Measurements from ENCODE around the gene SPIC.

SPIC gene

GRCh38 chr12:101536069-101536674 lies 61.0 kb downstream of the SPIC start:
- DNase-seq (ENCODE audit: low read depth), result no peak

All from HS-5 (cell line).